H1 (cell line): Measurements from ENCODE around the gene EHBP1. TPM values are rescaled to one million over a fixed set of nuclear protein-coding genes. Genes with fewer than 3 reads are reported as not detected.

Experiments used
- CTCF ChIA-PET: fragments of 300-600 bp; sonication (Branson Sonifier 250); formaldehyde crosslinking; loops from one replicate; lab custom pipeline; 2021; ENCODE audit not compliant: partially characterized antibody; lab: Charles Lee
- POLR2A ChIA-PET: fragments of 300-600 bp; sonication (Branson Sonifier 250); formaldehyde crosslinking; loops from one replicate; lab custom pipeline; 2021; ENCODE audit warnings: inconsistent platforms; ENCODE audit not compliant: partially characterized antibody; lab: Charles Lee
- DNase-seq, 2 experiments: peaks; one replicate each; pipeline versions ENCODE4 v3.0.0 to v3.0.0-alpha.2; 2010 to 2022; ENCODE audit warnings: low spot score in 2 of 2, low read depth in 1 of 2, mixed read lengths in 1 of 2
- FAIRE-seq: peaks from 2 replicates; lab custom pipeline; 2011; peaks lifted over from hg19 to GRCh38; lab: Jason Lieb, UNC
- H2AFZ ChIP-seq: 2 replicates; pipeline ENCODE4 v1.8.1; 2012; ENCODE audit warnings: low read length, inconsistent platforms
- H2AK5ac ChIP-seq: 2 replicates; pipeline ENCODE4 v1.6.1; 2013; ENCODE audit warnings: low read depth, low read length
- H2BK120ac ChIP-seq: replicated peaks from 2 replicates; pipeline ENCODE3; 2013; ENCODE audit warnings: low read depth, low read length, inconsistent platforms
- H2BK12ac ChIP-seq: 2 replicates; pipeline ENCODE4 v1.6.1; 2013; ENCODE audit warnings: low read depth, low read length
- H2BK15ac ChIP-seq: 2 replicates; pipeline ENCODE4 v1.6.1; 2013; ENCODE audit warnings: low read length
- H2BK20ac ChIP-seq: 2 replicates; pipeline ENCODE4 v1.6.1; 2013; ENCODE audit warnings: low read length
- H2BK5ac ChIP-seq: 2 replicates; pipeline ENCODE4 v1.6.1; 2013; ENCODE audit warnings: low read depth, low read length
- H3K14ac ChIP-seq: 2 replicates; pipeline ENCODE4 v1.6.1; 2013; ENCODE audit warnings: inconsistent platforms; ENCODE audit not compliant: insufficient read length
- H3K18ac ChIP-seq: 2 replicates; pipeline ENCODE4 v1.6.1; 2013; ENCODE audit warnings: low read length; ENCODE audit errors: extremely low read depth
- H3K23ac ChIP-seq: 2 replicates; pipeline ENCODE4 v1.6.1; 2013; ENCODE audit warnings: inconsistent platforms; ENCODE audit not compliant: insufficient read length
- H3K23me2 ChIP-seq: 2 replicates; pipeline ENCODE4 v1.6.1; 2013; ENCODE audit warnings: low read depth, low read length
- H3K27ac ChIP-seq: 2 replicates; pipeline ENCODE4 v1.6.1; 2011; ENCODE audit warnings: low read depth, low read length, inconsistent platforms
- H3K27me3 ChIP-seq, 4 experiments: replicated peaks in 1 of 4; 1 replicate in 1 of 4; 2 replicates in 3 of 4; pipeline versions ENCODE4 v1.6.1 to v1.8.1; 2011 to 2013; ENCODE audit warnings: low read length in 3 of 4, mild to moderate bottlenecking in 3 of 4, inconsistent platforms in 2 of 4, mixed read lengths in 2 of 4, moderate library complexity in 1 of 4; ENCODE audit not compliant: control insufficient read depth in 3 of 4, insufficient read depth in 3 of 4; ENCODE audit errors: extremely low read depth in 1 of 4
- H3K36me3 ChIP-seq, 4 experiments: 2 replicates each; pipeline versions ENCODE4 v1.6.1 to v1.8.1; 2011 to 2013; ENCODE audit warnings: mild to moderate bottlenecking in 4 of 4, low read length in 3 of 4, moderate library complexity in 2 of 4, control low read depth in 1 of 4, inconsistent platforms in 1 of 4; ENCODE audit not compliant: insufficient read depth in 4 of 4, control insufficient read depth in 2 of 4
- H3K4ac ChIP-seq: replicated peaks from 2 replicates; pipeline ENCODE3; 2013; ENCODE audit warnings: low read length, low read depth, mixed read lengths, inconsistent platforms; ENCODE audit not compliant: insufficient read length
- H3K4me1 ChIP-seq, 4 experiments: replicated peaks in 1 of 4; 1 replicate in 1 of 4; 2 replicates in 3 of 4; pipeline versions ENCODE4 v1.6.1 to v1.8.1; 2011 to 2013; ENCODE audit warnings: low read length in 3 of 4, inconsistent platforms in 2 of 4, mixed read lengths in 1 of 4; ENCODE audit not compliant: insufficient read depth in 4 of 4, control insufficient read depth in 3 of 4
- H3K4me2 ChIP-seq, 2 experiments: 2 replicates each; pipeline versions ENCODE4 v1.6.1 to v1.8.1; 2011 to 2013; ENCODE audit warnings: low read depth in 2 of 2, low read length in 2 of 2, control low read depth in 1 of 2, inconsistent platforms in 1 of 2, mild to moderate bottlenecking in 1 of 2; ENCODE audit not compliant: insufficient read depth in 1 of 2
- H3K4me3 ChIP-seq, 4 experiments: fragments of 200-600, 300-600 bp in 1 of 4; sonication (generic), shearing (Covaris generic), sonication (Bioruptor Twin) in 1 of 4; 2 replicates each; pipeline versions ENCODE4 v1.5.1 to v1.8.1; 2011 to 2016; ENCODE audit warnings: low read length in 4 of 4, low read depth in 3 of 4, control low read depth in 2 of 4, inconsistent platforms in 2 of 4, mild to moderate bottlenecking in 2 of 4, mixed read lengths in 1 of 4, moderate library complexity in 1 of 4; ENCODE audit not compliant: insufficient read depth in 2 of 4; ENCODE audit errors: extremely low read depth in 1 of 4
- H3K56ac ChIP-seq: replicated peaks from 2 replicates; pipeline ENCODE3; 2013; ENCODE audit warnings: low read depth, mild to moderate bottlenecking, mixed read lengths, low read length, inconsistent platforms; ENCODE audit not compliant: insufficient read length
- H3K79me1 ChIP-seq: 2 replicates; pipeline ENCODE4 v1.6.1; 2013; ENCODE audit warnings: low read depth, low read length, control low read depth
- H3K79me2 ChIP-seq, 2 experiments: 2 replicates each; pipeline versions ENCODE4 v1.6.1 to v1.8.1; 2012 to 2013; ENCODE audit warnings: low read length in 2 of 2, mild to moderate bottlenecking in 2 of 2, inconsistent platforms in 1 of 2; ENCODE audit not compliant: insufficient read depth in 2 of 2, control insufficient read depth in 1 of 2
- H3K9ac ChIP-seq, 4 experiments: replicated peaks in 1 of 4; 1 replicate in 1 of 4; 2 replicates in 3 of 4; pipeline versions ENCODE4 v1.6.1 to v1.8.1; 2011 to 2013; ENCODE audit warnings: low read depth in 3 of 4, low read length in 3 of 4, control low read depth in 2 of 4, mild to moderate bottlenecking in 2 of 4, moderate library complexity in 2 of 4, inconsistent platforms in 1 of 4; ENCODE audit errors: extremely low read depth in 1 of 4
- H3K9me3 ChIP-seq, 2 experiments: 2 replicates each; pipeline versions ENCODE4 v1.6.1 to v1.8.1; 2012 to 2013; ENCODE audit warnings: mild to moderate bottlenecking in 2 of 2, moderate library complexity in 2 of 2, control low read depth in 1 of 2, inconsistent platforms in 1 of 2, low read depth in 1 of 2, low read length in 1 of 2, mixed read lengths in 1 of 2; ENCODE audit not compliant: insufficient read depth in 2 of 2
- H4K20me1 ChIP-seq, 2 experiments: replicated peaks in 1 of 2; 2 replicates each; pipeline versions ENCODE3 to v1.8.1; 2011 to 2013; ENCODE audit warnings: inconsistent platforms in 2 of 2, low read length in 2 of 2, mild to moderate bottlenecking in 1 of 2; ENCODE audit not compliant: insufficient read depth in 2 of 2, control insufficient read depth in 1 of 2
- H4K5ac ChIP-seq: 2 replicates; pipeline ENCODE4 v1.6.1; 2013; ENCODE audit warnings: low read length, low read depth, mixed read lengths, inconsistent platforms; ENCODE audit not compliant: insufficient read length
- H4K8ac ChIP-seq: 2 replicates; pipeline ENCODE4 v1.8.0; 2013; ENCODE audit warnings: mild to moderate bottlenecking, moderate library complexity, low read length, inconsistent platforms; ENCODE audit not compliant: insufficient read depth; ENCODE audit errors: extremely low read depth
- H4K91ac ChIP-seq: replicated peaks from 2 replicates; pipeline ENCODE3; 2013; ENCODE audit warnings: low read length, mixed read lengths, inconsistent platforms; ENCODE audit not compliant: insufficient read length
- BRCA1 ChIP-seq: IDR thresholded peaks from 2 replicates; pipeline ENCODE4 v1.6.1; 2012; ENCODE audit warnings: low read depth, low read length, improper control_type of control experiment
- CBX8 ChIP-seq: fragments of 300-800, 300-1000 bp; sonication (generic); IDR thresholded peaks from 2 replicates; pipeline ENCODE4 v1.7.1; 2016; ENCODE audit warnings: low read depth, low read length, borderline replicate concordance
- EP300 ChIP-seq, 2 experiments: IDR thresholded peaks; 1 replicate in 1 of 2; 2 replicates in 1 of 2; pipeline ENCODE4 v1.6.1; 2011 to 2012; ENCODE audit warnings: low read depth in 2 of 2, low read length in 2 of 2, mild to moderate bottlenecking in 2 of 2, borderline replicate concordance in 1 of 2, inconsistent platforms in 1 of 2, moderate library complexity in 1 of 2
- GTF2F1 ChIP-seq: IDR thresholded peaks from 2 replicates; pipeline ENCODE4 v1.6.1; 2012; ENCODE audit warnings: low read depth, low read length, improper control_type of control experiment, borderline replicate concordance
- JUN ChIP-seq: IDR thresholded peaks from 2 replicates; pipeline ENCODE4 v1.6.1; 2011; ENCODE audit warnings: low read depth, mild to moderate bottlenecking, improper control_type of control experiment, low read length
- KDM5A ChIP-seq: fragments of 200-600 bp; IDR thresholded peaks from 2 replicates; pipeline ENCODE4 v1.7.1; 2012; ENCODE audit warnings: mild to moderate bottlenecking, low read length, inconsistent platforms, mixed read lengths
- MAFK ChIP-seq: IDR thresholded peaks from 2 replicates; pipeline ENCODE4 v1.6.1; 2012; ENCODE audit warnings: low read depth, mild to moderate bottlenecking, improper control_type of control experiment, low read length
- SIRT6 ChIP-seq: IDR thresholded peaks from one replicate; pipeline ENCODE4 v1.7.1; 2012; ENCODE audit warnings: low read length, inconsistent platforms
- WGBS, 2 experiments: shearing (Covaris generic) in 1 of 2; methylation state at CpG; one replicate each; pipeline versions ENCODE4 v1.1.6 to v1.1.7; 2013 to 2015; ENCODE audit warnings: low lambda C conversion rate in 2 of 2, mixed read lengths in 2 of 2, inconsistent platforms in 1 of 2, low coverage in 1 of 2, missing lambda C conversion rate in 1 of 2; ENCODE audit not compliant: insufficient replicate concordance in 2 of 2, insufficient coverage in 1 of 2, insufficient read length in 1 of 2; ENCODE audit errors: extremely low coverage in 1 of 2, missing lambda C conversion rate in 1 of 2; 5-methylcytosine and 5-hydroxymethylcytosine counted together
- polyA plus RNA-seq, 7 experiments: library from polyadenylated mRNA; depleted of rRNA in 3 of 7; stranded (reverse) in 5 of 7; unstranded in 2 of 7; fragments of >200 nt in 5 of 7; fragments of 200-250 nt in 2 of 7; gene quantifications; 1 replicate in 5 of 7; 2 replicates in 1 of 7; 4 replicates in 1 of 7; pipeline versions ENCODE4 v1.2.1 to v1.2.3, GENCODE V29; 2011 to 2013; ENCODE audit warnings: missing spikeins in 2 of 7, mixed read lengths in 2 of 7
- total RNA-seq: library from RNA; stranded (reverse); fragmentation: NEBNext Ultra II Directional; extraction: Animal tissue kit (Norgen Biotek cat#: 25700); gene quantifications from 2 replicates; pipeline ENCODE4 v1.2.1, GENCODE V29; 2021
- TF ChIP-seq, protein P1 (sequence below): IDR thresholded peaks from 2 replicates; pipeline ENCODE4 v1.6.1; 2011; ENCODE audit warnings: low read depth, mild to moderate bottlenecking, low read length; ENCODE audit not compliant: insufficient read depth
- TF ChIP-seq, protein P2 (sequence below), 3 experiments: IDR thresholded peaks; 1 replicate in 2 of 3; 2 replicates in 1 of 3; pipeline versions ENCODE4 v1.5.1 to v1.6.1; 2011; ENCODE audit warnings: low read length in 3 of 3, mild to moderate bottlenecking in 3 of 3, inconsistent platforms in 2 of 3, low read depth in 1 of 3, moderate library complexity in 1 of 3; ENCODE audit not compliant: insufficient read depth in 1 of 3; ENCODE audit errors: control extremely low read depth in 1 of 3

Gene EHBP1
- total and polyA plus RNA-seq, 2 of the 8 experiments (the other 6 are each of a cell fraction or from before 2014, with no cell fraction given) = 12.0 to 64.1 TPM

DNA sequence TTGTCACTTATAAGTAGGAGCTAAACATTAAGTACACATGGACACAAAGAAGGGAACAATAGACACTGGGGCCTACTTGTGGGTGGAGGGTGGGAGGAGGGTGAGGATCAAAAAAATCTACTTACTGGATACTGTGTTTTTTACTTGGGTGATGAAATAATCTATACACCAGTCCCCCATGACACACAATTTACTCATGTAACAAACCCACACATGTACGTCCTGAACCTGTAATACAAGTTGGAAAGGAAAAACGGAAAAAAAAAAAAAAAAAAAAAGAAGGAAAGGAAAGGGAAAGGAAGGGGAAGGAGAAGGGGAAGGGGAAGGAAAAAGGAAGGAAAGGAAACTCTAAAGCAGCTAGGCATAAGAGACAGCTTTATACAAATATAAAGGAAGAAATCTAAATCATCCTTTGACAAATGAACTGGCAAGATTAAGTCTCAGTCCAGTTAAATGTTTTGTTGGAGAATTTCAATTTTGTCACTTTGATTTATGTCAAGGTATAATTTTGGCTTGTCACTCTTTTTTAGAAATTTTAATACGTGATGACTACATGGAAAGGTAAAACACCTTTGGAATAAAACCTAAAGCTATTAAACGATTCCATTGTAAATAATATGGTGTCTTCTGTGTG is 175.8 kb downstream of the EHBP1 start:
- Histone ChIP-seq H2AK5ac (no peak overlapping the region), H2BK20ac (no peak overlapping the region), H2BK5ac (no peak overlapping the region), H3K79me2 (no peaks in the 10 kb centered on the region), H3K56ac (no peak overlapping the region), H3K4me2 (no peak overlapping the region), H3K14ac (no peak overlapping the region), H3K9me3 (no peaks in the 10 kb centered on the region; a peak in 1 of 4 replicates), H2BK12ac (no peak overlapping the region), H3K36me3 (peaks cover 0 to 13% (median 6%) of the 10 kb centered on the region in 4 experiments; a peak in 3 of 8 replicates), H3K18ac (no peak overlapping the region), H3K9ac (no peak overlapping the region), H4K5ac (no peak overlapping the region), H2BK15ac (no peak overlapping the region), H3K79me1 (no peaks in the 10 kb centered on the region), H3K27me3 (no peaks in the 10 kb centered on the region), H4K20me1 (peaks cover 0 to 1% of the 10 kb centered on the region in 2 experiments), H4K8ac (no peak overlapping the region), H2AFZ (no peak overlapping the region), H4K91ac (no peak overlapping the region), H3K23me2 (no peaks in the 10 kb centered on the region; the same call in 1 of the 2 replicates), H3K23ac (no peak overlapping the region), H3K4ac (no peak overlapping the region), H2BK120ac (no peak overlapping the region), H3K4me3 (no peak overlapping the region), H3K4me1 (no peaks in the 10 kb centered on the region), H3K27ac (no peak overlapping the region)
- ChIA-PET POLR2A (no interaction called here), CTCF (no interaction called here)
- FAIRE-seq = no peak
- DNase-seq = no peak
- 84% methylated on average over 2 of the region's 4 CpGs; no CpG with 5 or more reads in 1 of the 2 experiments for WGBS, 2 experiments
- TF ChIP-seq GTF2F1 (no peak), CBX8 (no peak), EP300 (IDR thresholded peaks at IDR 0.05; ENCODE audit: borderline replicate concordance in 1 of 2, low read depth in 2 of 2, low read length in 2 of 2) (no peak), JUN (no peak), BRCA1 (no peak), MAFK (no peak), SIRT6 (no peak), KDM5A (no peak)
- TF ChIP-seq, protein P1, sequence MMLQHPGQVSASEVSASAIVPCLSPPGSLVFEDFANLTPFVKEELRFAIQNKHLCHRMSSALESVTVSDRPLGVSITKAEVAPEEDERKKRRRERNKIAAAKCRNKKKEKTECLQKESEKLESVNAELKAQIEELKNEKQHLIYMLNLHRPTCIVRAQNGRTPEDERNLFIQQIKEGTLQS = no peak
- TF ChIP-seq, protein P2, sequence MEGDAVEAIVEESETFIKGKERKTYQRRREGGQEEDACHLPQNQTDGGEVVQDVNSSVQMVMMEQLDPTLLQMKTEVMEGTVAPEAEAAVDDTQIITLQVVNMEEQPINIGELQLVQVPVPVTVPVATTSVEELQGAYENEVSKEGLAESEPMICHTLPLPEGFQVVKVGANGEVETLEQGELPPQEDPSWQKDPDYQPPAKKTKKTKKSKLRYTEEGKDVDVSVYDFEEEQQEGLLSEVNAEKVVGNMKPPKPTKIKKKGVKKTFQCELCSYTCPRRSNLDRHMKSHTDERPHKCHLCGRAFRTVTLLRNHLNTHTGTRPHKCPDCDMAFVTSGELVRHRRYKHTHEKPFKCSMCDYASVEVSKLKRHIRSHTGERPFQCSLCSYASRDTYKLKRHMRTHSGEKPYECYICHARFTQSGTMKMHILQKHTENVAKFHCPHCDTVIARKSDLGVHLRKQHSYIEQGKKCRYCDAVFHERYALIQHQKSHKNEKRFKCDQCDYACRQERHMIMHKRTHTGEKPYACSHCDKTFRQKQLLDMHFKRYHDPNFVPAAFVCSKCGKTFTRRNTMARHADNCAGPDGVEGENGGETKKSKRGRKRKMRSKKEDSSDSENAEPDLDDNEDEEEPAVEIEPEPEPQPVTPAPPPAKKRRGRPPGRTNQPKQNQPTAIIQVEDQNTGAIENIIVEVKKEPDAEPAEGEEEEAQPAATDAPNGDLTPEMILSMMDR (IDR thresholded peaks at IDR 0.05; ENCODE audit: control extremely low read depth in 1 of 3, insufficient read depth in 1 of 3, low read depth in 1 of 3, low read length in 3 of 3) = no peak
